ENCODE results near the gene SH2D6. TPM values are rescaled to one million over a fixed set of nuclear protein-coding genes. Genes with fewer than 3 reads are reported as not detected.
"Not testable (repeated sequence)": the region's sequence is repeated elsewhere in the genome, so short reads cannot be mapped to it uniquely, and the experiment has no call there.

SH2D6 gene
- total RNA-seq, 2 experiments from 2014 or later, result 0.40 to 0.88 TPM

GRCh38 chr2:85438201-85439024 lies 19.9 kb downstream of the SH2D6 start:
- no peaks in the 10 kb centered on the region for H3K9me3 Mint-ChIP-seq
- peak overlapping the region; percentile 88 for H3K27ac Mint-ChIP-seq
- no peak for DNase-seq
- H3K4me1 Mint-ChIP-seq (ENCODE audit: low read depth), result peaks cover 26% of the 10 kb centered on the region
- peak overlapping the region; percentile 77 for H3K4me3 Mint-ChIP-seq
- H3K36me3 Mint-ChIP-seq (ENCODE audit: low read depth), result no peaks in the 10 kb centered on the region
- intact Hi-C loops (cut with micrococcal nuclease), result loop anchor here (1.0 to 5.0 kb wide), 5 partner anchors 20 to 1004 kb away; partner anchors contain the start of genes ELMOD3, KDM3A, RETSAT and SH2D6
- CTCF ChIA-PET, result interaction anchor here (0.6 to 3.2 kb wide), 6 partner anchors 9 to 602 kb away, joined by 3 to 22 read pairs (median 6); partner anchors contain the start of genes MAT2A and SH2D6
- no peaks in the 10 kb centered on the region for H3K27me3 Mint-ChIP-seq (ENCODE audit: low read depth)

GRCh38 chr2:85439025-85439472 lies 20.5 kb downstream of the SH2D6 start:
- Mint-ChIP-seq H3K36me3 (ENCODE audit: low read depth) (no peaks in the 10 kb centered on the region), H3K9me3 (no peaks in the 10 kb centered on the region), H3K27ac (peak overlapping the region; percentile 88), H3K27me3 (ENCODE audit: low read depth) (no peaks in the 10 kb centered on the region), H3K4me3 (peak overlapping the region; percentile 77), H3K4me1 (ENCODE audit: low read depth) (peaks cover 26% of the 10 kb centered on the region)
- intact Hi-C loops (cut with micrococcal nuclease), result loop anchor here (5.0 kb wide), 1 partner anchor 1003 kb away; the partner anchor contains the start of gene KDM3A
- CTCF ChIA-PET, result interaction anchor here (0.6 to 3.2 kb wide), 5 partner anchors 10 to 601 kb away, joined by 3 to 22 read pairs (median 8); partner anchors contain the start of genes MAT2A and SH2D6
- no peak for DNase-seq

- Mint-ChIP-seq H3K4me3 (peak overlapping the region; percentile 77), H3K4me1 (ENCODE audit: low read depth) (peaks cover 26% of the 10 kb centered on the region), H3K27ac (peak overlapping the region; percentile 88)
- intact Hi-C loops (cut with micrococcal nuclease), result loop anchor here (5.0 kb wide), 1 partner anchor 1003 kb away; the partner anchor contains the start of gene KDM3A
- CTCF ChIA-PET, result interaction anchor here (1.0 to 1.9 kb wide), 3 partner anchors 20 to 112 kb away, joined by 4 to 7 read pairs (median 5); partner anchors contain the start of gene MAT2A
- not testable (repeated sequence) for H3K36me3 Mint-ChIP-seq (ENCODE audit: low read depth); DNase-seq; H3K27me3 Mint-ChIP-seq (ENCODE audit: low read depth); H3K9me3 Mint-ChIP-seq
These were observed 21.1 kb downstream of the SH2D6 start for GRCh38 chr2:85439569-85439968.

GRCh38 chr2:85439986-85440385 lies 21.5 kb downstream of the SH2D6 start:
- Mint-ChIP-seq H3K4me3 (peak overlapping the region; percentile 77), H3K27me3 (ENCODE audit: low read depth) (no peaks in the 10 kb centered on the region), H3K4me1 (ENCODE audit: low read depth) (peaks cover 26% of the 10 kb centered on the region), H3K27ac (peak overlapping the region; percentile 88), H3K36me3 (ENCODE audit: low read depth) (no peaks in the 10 kb centered on the region), H3K9me3 (no peaks in the 10 kb centered on the region)
- peak; percentile 70 for DNase-seq
- CTCF ChIA-PET, result interaction anchor here (1.0 to 1.9 kb wide), 3 partner anchors 20 to 111 kb away, joined by 4 to 7 read pairs (median 5); partner anchors contain the start of gene MAT2A
- intact Hi-C loops (cut with micrococcal nuclease), result loop anchor here (5.0 kb wide), 1 partner anchor 1002 kb away; the partner anchor contains the start of gene KDM3A

GRCh38 chr2:85440729-85441128 lies 22.2 kb downstream of the SH2D6 start:
- Mint-ChIP-seq H3K27me3 (ENCODE audit: low read depth) (no peaks in the 10 kb centered on the region), H3K36me3 (ENCODE audit: low read depth) (no peaks in the 10 kb centered on the region), H3K4me1 (ENCODE audit: low read depth) (peaks cover 26% of the 10 kb centered on the region), H3K4me3 (no peak overlapping the region), H3K27ac (peak overlapping the region; percentile 8), H3K9me3 (no peaks in the 10 kb centered on the region)
- DNase-seq, result no peak
- CTCF ChIA-PET, result interaction anchor here (0.6 to 1.9 kb wide), 3 partner anchors 21 to 98 kb away, joined by 3 to 7 read pairs (median 5); partner anchors contain the start of gene MAT2A
- intact Hi-C loops (cut with micrococcal nuclease), result no loop called here

- H3K9me3 Mint-ChIP-seq, result no peaks in the 10 kb centered on the region
These were observed 23.4 kb downstream of the SH2D6 start for GRCh38 chr2:85441864-85442263.

GRCh38 chr2:85444629-85445172 lies 26.2 kb downstream of the SH2D6 start:
- intact Hi-C loops (cut with micrococcal nuclease), result no loop called here
- no peak overlapping the region for H3K4me3 Mint-ChIP-seq

More at GRCh38 chr2:85441864-85442263, 23.4 kb downstream of the SH2D6 start:
- intact Hi-C loops (cut with micrococcal nuclease), result no loop called here
- Mint-ChIP-seq H3K27ac (no peak overlapping the region), H3K36me3 (ENCODE audit: low read depth) (no peaks in the 10 kb centered on the region), H3K27me3 (ENCODE audit: low read depth) (no peaks in the 10 kb centered on the region), H3K4me3 (no peak overlapping the region), H3K4me1 (ENCODE audit: low read depth) (peaks cover 26% of the 10 kb centered on the region)
- CTCF ChIA-PET, result interaction anchor here (1.1 kb wide), 1 partner anchor 112 kb away, joined by 3 read pairs; no protein-coding TSS in a partner anchor
- DNase-seq, result no peak

GRCh38 chr2:85445316-85446295 lies 27.1 kb downstream of the SH2D6 start:
- CTCF ChIA-PET, result interaction anchor here (1.9 kb wide), 1 partner anchor 24 kb away, joined by 5 read pairs; no protein-coding TSS in a partner anchor
- H3K4me3 Mint-ChIP-seq, result no peak overlapping the region
- no peaks in the 10 kb centered on the region for H3K4me1 Mint-ChIP-seq (ENCODE audit: low read depth)

More at GRCh38 chr2:85444629-85445172, 26.2 kb downstream of the SH2D6 start:
- Mint-ChIP-seq H3K36me3 (ENCODE audit: low read depth) (no peaks in the 10 kb centered on the region), H3K9me3 (no peaks in the 10 kb centered on the region), H3K4me1 (ENCODE audit: low read depth) (peaks cover 5% of the 10 kb centered on the region), H3K27me3 (ENCODE audit: low read depth) (no peaks in the 10 kb centered on the region), H3K27ac (no peak overlapping the region)
- no peak for DNase-seq
- CTCF ChIA-PET, result interaction anchor here (1.2 to 1.9 kb wide), 2 partner anchors 23 to 25 kb away, joined by 5 read pairs; no protein-coding TSS in a partner anchor

GRCh38 chr2:85446296-85447221 lies 28.0 kb downstream of the SH2D6 start:
- intact Hi-C loops (cut with micrococcal nuclease), result no loop called here
- H3K27me3 Mint-ChIP-seq (ENCODE audit: low read depth), result no peaks in the 10 kb centered on the region
- peak overlapping the region; percentile 67 for H3K27ac Mint-ChIP-seq
- DNase-seq, result no peak
- H3K4me1 Mint-ChIP-seq (ENCODE audit: low read depth), result no peaks in the 10 kb centered on the region
- no peaks in the 10 kb centered on the region for H3K9me3 Mint-ChIP-seq
- H3K36me3 Mint-ChIP-seq (ENCODE audit: low read depth), result no peaks in the 10 kb centered on the region
- no peak overlapping the region for H3K4me3 Mint-ChIP-seq
- CTCF ChIA-PET, result no interaction called here

More at GRCh38 chr2:85445316-85446295, 27.1 kb downstream of the SH2D6 start:
- intact Hi-C loops (cut with micrococcal nuclease), result no loop called here
- DNase-seq, result no peak
- H3K9me3 Mint-ChIP-seq, result no peaks in the 10 kb centered on the region
- H3K27ac Mint-ChIP-seq, result no peak overlapping the region
- H3K36me3 Mint-ChIP-seq (ENCODE audit: low read depth), result no peaks in the 10 kb centered on the region
- H3K27me3 Mint-ChIP-seq (ENCODE audit: low read depth), result no peaks in the 10 kb centered on the region

GRCh38 chr2:85447222-85447585 lies 28.7 kb downstream of the SH2D6 start:
- intact Hi-C loops (cut with micrococcal nuclease), result no loop called here
- Mint-ChIP-seq H3K27ac (no peak overlapping the region), H3K4me1 (ENCODE audit: low read depth) (no peaks in the 10 kb centered on the region)

More at GRCh38 chr2:85447222-85447585, 28.7 kb downstream of the SH2D6 start:
- H3K9me3 Mint-ChIP-seq, result no peaks in the 10 kb centered on the region
- H3K36me3 Mint-ChIP-seq (ENCODE audit: low read depth), result no peaks in the 10 kb centered on the region
- H3K27me3 Mint-ChIP-seq (ENCODE audit: low read depth), result no peaks in the 10 kb centered on the region
- DNase-seq, result no peak
- CTCF ChIA-PET, result no interaction called here
- no peak overlapping the region for H3K4me3 Mint-ChIP-seq

Data from activated naive CD4-positive, alpha-beta T cell treated with anti-CD3 and anti-CD28 coated beads for 36 hours (primary cell).